HG03521 (cell line): ENCODE measurements around the gene ERG28.

Experiments used
- ATAC-seq: cut with Tn5 transposase; IDR thresholded peaks from one replicate; pipeline ENCODE4 v1.9.1; 2021; ENCODE audit warnings: mild to moderate bottlenecking, moderate library complexity; ENCODE audit not compliant: unreplicated experiment

The ERG28 gene

GRCh38 chr14:75660238-75660629 is 442 bp downstream of the ERG28 start:
- ATAC-seq = no peak

- ATAC-seq = no peak
These were observed 1.7 kb downstream of the ERG28 start for GRCh38 chr14:75658957-75659356.

- ATAC-seq = no peak
These were observed 3.3 kb downstream of the ERG28 start for GRCh38 chr14:75657331-75657730.

GRCh38 chr14:75655235-75655634 is 5.4 kb downstream of the ERG28 start:
- ATAC-seq = no peak

GRCh38 chr14:75654127-75654732 is 6.4 kb downstream of the ERG28 start:
- no peak for ATAC-seq

- no peak for ATAC-seq
These were observed 7.1 kb downstream of the ERG28 start for GRCh38 chr14:75653563-75653962.

- no peak for ATAC-seq
These were observed 10.2 kb downstream of the ERG28 start for GRCh38 chr14:75650253-75651058.

- ATAC-seq = no peak
These were observed 10.9 kb downstream of the ERG28 start for GRCh38 chr14:75649773-75650172.

- ATAC-seq = no peak
These were observed 11.3 kb downstream of the ERG28 start for GRCh38 chr14:75649337-75649736.

- no peak for ATAC-seq
These were observed 12.4 kb downstream of the ERG28 start for GRCh38 chr14:75648066-75648838.

GRCh38 chr14:75647640-75648039 is 13.0 kb downstream of the ERG28 start:
- ATAC-seq = no peak

- no peak for ATAC-seq
These were observed 13.9 kb downstream of the ERG28 start for GRCh38 chr14:75646762-75647161.

GRCh38 chr14:75645056-75645455 is 15.6 kb downstream of the ERG28 start:
- no peak for ATAC-seq

GRCh38 chr14:75643985-75644384 is 16.7 kb downstream of the ERG28 start:
- ATAC-seq = no peak

GRCh38 chr14:75640876-75641275 is 19.8 kb downstream of the ERG28 start:
- ATAC-seq = no peak

GRCh38 chr14:75636100-75636692 is 24.5 kb downstream of the ERG28 start:
- no peak for ATAC-seq

- no peak for ATAC-seq
These were observed 25.8 kb downstream of the ERG28 start for GRCh38 chr14:75634848-75635247.

- ATAC-seq = no peak
These were observed 29.2 kb downstream of the ERG28 start for GRCh38 chr14:75631453-75631831.

- no peak for ATAC-seq
These were observed 29.8 kb downstream of the ERG28 start for GRCh38 chr14:75630695-75631452.

GRCh38 chr14:75628816-75629215 is 31.9 kb downstream of the ERG28 start:
- ATAC-seq = no peak

GRCh38 chr14:75627406-75627805 is 33.3 kb downstream of the ERG28 start:
- no peak for ATAC-seq
